Stimulated activated CD8-positive, alpha-beta memory T cell treated with anti-CD3 and anti-CD28 coated beads, Interleukin-4, amount 100 ng/mL, for 48 hours (primary cell): ENCODE results near the gene ANKRD44.

Source experiments
- DNase-seq: peaks from one replicate; pipeline ENCODE4 v3.0.0-alpha.2; 2020

Gene ANKRD44

DNA sequence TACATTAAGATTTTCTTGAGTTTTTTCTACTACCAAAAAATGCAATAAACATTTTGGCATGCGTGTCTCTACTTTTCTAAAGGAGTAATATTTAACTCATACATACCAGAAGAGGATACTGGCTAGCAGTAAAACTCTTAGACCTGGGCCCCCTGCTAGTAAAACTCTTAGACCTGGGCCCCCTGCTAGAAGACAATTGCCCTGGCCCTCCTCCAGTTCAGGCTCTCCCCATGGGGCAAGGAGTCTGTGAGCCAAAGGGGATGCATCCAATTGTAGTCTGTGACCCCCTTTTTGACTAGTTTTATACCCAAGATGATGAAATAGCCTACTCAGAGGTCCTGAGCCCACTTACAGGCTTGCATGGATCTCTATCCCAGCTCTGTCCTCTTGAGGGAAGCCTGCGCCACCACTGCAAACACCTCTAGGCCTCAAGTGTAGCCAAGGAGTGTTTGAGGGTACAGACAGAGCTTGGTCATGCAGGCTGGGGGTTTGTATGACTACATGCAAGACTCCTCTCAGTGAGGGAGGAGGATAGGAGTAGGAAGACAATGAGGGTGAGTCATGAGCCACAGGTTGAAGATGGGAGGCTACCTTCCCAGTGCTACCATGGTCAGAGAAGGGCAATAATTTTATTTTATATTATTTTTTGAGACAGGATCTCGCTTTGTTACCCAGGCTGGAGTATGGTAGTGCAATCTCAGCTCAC, 338.9 kb downstream of the ANKRD44 start:
- no peak for DNase-seq

DNA sequence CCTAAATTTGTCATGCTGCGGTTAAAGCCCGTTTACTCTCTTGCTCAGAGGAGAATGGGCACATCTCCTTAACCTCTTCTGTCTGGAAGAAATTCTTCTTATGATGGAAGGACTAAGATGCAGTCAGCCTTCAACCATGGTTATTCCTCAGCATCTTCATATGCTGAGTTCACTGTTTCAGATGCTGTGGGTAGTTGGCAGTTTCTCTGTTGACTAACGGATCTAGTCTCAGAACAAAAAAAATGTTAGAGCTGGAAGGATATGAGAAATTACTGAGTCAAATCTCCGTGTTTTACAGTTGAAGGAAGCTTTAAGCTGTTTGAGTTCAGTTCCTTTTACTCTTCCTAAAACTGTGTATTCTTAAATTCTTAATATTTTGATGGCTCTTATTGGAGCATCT, 340.5 kb downstream of the ANKRD44 start:
- no peak for DNase-seq

DNA sequence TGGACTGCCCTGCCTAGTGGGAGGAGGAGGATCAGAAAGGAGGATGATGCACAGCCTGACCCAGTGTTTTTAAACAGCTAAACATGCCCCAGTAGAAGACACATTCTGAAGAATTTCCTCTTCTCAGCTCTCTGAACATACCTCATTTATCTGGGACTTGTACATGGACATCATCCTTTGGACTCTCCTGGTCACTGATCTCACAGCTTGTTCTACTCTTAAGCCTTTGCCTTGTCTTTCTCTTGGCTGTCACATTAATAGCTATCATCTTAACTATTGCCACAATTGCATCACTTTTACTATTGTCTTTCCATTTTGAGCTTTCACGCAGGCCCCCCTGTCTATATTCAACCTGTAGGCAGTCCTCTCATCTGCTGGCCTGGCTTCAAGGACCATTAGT, 342.1 kb downstream of the ANKRD44 start:
- no peak for DNase-seq

DNA sequence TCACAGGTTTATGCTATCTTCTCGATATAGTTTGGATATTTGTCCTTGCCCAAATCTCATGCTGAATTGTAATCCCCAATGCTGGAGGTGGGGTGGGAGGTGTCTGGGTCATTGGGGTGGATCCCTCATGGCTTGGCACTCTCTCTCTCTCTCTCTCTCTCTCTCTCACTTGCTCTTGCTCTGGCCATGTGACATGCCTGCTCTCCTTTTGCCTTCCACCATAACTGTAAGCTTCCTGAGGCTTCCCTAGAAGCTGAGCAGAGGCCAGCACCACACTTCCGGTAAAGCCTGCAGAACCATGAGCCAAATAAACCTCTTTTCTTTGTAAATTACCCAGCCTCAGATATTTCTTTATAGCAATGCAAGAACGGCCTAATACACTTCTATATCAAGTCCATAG, 342.8 kb downstream of the ANKRD44 start:
- no peak for DNase-seq

DNA sequence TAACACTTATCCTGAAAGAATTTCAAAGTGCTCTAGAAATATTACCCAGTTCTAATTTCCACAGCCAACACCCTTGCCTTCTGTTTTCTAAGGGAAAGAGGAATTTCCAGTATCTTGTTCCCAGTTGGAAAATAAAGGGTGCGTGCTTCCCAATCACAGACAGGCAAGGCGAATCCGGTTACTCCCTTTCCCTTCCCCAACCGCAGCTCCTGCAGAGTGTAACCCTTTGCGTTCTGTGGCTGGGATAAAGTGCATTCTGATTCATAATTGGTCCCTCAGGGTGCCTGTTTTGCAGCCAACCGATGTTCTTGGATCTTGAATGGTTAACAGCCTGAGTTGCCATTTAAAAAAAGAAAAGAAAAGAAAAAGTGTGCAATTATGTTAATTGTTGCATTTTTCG, 343.5 kb downstream of the ANKRD44 start:
- no peak for DNase-seq

DNA sequence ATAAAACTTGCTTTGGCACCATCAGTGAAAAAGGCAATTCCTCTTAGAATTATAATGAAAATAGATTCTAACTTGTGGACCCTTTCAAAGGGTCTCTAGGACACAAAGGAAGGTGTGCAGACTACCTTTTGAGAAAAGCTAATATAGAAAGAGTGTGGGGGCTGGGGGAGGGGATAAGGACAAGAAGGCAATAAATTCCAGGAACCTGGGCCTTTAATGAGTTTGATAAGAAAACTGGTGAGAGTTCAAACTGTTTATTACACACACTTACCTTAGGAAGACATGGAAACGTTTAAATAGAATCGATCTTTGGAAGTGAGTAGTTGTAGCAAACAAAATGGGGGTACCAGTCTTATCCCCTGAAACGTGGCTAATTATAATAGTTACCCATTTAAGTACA, 344.5 kb downstream of the ANKRD44 start:
- DNase-seq, result no peak

DNA sequence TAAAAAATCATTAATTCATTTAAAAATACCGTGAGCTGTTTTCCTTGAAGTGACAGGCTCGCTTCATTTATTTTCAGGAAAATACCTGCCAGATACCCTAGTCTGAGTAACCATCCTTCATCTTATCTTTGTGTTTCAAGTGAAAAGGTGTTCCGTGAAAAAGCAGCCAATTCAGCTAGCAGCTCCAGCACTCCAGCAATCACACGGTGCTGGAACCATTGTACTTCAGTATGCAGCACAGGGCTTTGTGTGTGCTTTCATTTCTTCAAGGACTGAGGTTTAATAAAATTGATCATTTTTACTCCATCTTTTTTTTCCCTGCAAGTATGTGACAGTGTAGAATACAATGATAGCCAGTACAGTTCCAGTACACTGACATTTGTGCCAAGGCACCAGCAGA, 344.9 kb downstream of the ANKRD44 start:
- no peak for DNase-seq

DNA sequence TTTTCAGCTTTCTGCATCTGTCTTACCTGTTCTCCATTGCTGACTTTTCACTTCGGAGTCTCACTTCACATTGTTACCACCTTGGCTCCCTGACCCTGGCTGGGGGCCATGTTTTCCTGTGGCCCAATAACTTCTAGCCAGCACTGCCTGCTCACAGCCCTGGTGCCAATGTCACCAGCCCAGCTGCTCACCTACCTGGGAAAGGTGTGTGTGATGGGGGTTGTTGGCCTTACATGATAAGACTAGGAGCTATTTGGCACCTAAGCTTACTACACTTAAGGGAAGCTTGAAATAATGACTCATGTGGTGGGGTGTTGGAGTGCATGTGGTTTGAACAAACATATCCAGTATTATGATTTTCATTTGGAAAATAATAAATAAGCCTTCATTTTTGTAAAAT, 346.6 kb downstream of the ANKRD44 start:
- DNase-seq, result no peak

DNA sequence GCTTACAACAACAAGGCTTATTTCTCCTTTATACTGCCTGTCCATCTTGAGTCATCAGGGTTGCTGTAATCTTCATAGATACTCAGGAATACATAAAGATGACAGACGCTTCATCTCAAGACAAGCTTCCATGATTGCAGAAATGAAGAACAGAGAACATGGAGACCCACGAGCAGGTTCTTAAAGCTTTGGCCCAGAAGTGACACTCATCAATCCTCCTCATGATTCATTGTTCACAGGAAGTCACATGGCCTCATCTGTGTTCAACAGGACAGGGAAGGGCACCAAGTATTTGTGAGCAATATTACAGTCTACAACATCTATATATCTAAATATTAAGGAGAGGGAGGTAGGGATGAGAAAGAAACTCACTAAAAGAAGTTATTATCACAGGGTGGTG, 347.5 kb downstream of the ANKRD44 start:
- DNase-seq, result no peak

DNA sequence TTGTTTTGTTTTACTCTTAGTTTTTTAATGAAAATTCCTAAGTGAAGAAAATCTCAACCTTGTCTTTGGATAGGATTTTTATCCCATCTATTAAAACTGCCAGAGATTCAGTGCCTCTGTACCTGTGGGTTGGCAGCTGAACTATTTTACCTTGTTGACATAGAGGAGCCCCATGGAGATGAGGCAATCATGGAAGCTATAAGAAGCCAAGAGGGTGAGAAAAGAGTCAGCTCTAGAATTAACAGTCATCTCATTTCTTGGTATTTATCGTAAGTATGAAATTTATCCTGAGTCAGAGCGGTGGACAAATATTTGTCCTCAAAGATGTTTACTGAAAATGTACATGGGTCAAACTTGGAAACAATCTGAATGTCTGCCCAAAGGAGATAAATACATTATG, 348.3 kb downstream of the ANKRD44 start:
- DNase-seq, result no peak

DNA sequence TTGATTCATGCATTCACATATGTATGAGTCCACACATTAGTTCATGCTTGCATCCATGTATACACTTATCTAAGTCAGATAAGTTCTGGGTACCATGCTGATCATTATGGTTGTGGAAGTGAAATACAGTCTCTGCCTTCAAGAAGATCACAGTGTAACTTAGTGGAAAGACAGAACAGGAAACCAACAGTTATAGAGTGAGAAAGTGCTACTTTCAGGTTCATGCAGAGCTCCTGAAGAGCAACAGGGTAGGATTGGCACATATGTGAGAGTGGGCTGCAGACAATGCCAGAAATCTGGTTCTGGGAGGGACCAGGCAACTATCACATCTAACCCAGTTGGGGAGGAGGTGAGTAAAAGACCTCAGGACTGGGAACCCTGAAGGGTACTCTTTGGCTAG, 348.7 kb downstream of the ANKRD44 start:
- no peak for DNase-seq

DNA sequence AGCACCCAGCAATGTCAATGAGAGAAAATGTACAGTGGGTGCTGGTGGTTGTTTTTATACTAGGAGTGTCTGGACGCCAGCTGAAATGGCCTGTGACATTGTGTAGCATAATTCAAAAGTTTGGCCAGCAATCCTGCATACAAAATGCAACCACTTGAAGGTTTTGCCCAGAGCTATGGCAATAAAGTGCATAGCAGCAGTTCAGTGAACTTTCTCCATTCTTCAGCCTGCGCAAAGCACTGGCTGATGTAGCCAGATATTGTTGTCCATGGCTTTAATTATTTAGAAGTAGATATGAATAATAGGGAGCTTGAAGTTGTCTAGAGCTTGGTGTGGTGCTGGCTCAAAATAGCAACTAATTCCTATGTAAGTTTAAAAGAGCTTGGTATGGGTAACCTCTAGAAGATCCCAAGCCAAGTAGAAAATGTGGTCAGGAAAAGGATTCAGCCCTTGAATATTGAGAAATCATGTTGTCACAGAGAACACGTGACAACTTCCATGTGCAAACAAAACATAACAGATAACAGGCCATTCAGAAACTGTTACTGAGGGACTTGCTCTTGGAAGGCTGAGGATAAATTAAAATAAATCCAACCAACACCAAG, 350.7 kb downstream of the ANKRD44 start:
- no peak for DNase-seq

DNA sequence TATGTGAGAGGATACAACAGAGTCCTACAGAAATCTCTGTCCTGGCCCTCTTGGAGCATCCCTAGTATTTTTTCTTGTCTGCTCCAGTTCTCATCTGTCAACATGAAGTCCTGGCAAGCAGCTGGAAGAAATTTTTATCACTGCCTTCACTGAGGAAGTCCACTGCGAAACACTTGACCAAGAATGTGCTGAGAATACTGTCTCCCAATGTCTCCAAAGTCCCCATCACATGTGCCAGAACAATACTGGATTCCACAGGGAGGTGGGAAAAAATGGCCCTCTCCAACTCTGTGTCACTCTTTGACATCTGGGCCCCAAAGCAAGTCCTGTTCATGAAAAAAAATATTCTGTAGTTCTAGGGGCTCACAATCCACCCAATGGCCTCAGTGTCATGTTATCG, 351.3 kb downstream of the ANKRD44 start:
- DNase-seq, result no peak

DNA sequence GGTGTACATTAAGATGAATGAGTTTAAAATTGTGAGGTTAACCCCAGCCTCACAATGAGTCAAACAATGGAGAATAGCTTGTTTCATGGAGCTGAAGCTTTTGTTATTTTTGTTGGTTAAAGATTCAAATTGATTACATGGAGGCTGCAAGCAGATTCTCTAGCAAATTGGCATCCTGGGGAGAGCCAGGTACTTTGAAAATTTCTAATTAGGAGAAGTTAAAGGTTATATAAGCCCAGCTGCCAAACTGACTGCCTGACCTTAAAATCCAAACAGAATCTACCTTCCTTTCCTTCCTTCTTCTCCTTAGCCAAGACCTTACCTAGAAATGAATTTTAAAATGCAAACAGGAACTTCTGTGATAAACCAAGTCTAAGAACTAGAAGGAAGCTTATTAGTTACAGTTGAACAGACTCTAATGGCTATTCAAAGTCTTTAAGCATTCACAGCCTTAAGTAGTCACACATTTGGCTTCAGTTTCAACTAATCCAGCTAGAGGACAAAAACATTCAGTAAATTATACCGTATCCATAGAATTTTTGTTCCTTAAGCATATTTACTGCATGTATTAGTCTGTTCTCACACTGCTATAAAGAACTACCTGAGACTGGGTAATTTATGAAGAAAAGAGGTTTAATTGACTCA, 352.6 kb downstream of the ANKRD44 start:
- no peak for DNase-seq

DNA sequence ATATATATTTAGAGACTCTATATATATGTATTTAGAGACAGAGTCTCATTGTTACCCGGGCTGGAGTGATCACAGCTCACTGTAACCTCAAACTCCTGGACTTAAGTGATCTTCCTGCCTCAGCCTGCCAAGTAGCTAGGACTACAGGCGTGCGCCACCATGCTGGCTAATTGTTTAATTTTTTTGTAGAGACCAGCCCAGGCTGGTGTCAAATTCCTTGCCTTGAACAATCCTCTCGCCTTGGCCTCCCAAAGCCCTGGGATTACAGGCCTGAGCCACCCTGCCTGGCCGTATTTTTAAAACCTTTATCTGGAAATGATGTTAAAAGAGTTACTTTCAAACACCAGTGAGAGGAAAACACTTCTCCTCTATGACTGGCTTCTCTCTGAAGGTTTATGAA, 353.1 kb downstream of the ANKRD44 start:
- no peak for DNase-seq

DNA sequence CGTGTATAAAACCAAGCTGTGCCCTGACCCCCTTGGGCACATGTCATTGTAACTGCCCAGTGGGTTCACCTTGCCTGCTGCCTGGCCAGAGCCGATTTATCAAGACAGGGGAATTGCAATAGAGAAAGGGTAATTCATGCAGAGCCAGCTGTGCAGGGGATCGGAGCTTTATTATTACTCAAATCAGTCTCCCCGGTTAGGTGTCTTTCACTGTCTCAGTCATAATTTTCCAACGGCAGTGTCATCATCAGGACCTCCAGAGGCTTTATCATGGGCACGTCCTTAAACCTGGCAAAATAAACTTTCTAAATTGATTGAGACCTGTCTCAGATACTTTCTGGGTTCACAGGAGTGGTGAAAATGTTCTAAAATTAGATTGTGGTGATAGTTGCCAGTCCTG, 354.5 kb downstream of the ANKRD44 start:
- no peak for DNase-seq

DNA sequence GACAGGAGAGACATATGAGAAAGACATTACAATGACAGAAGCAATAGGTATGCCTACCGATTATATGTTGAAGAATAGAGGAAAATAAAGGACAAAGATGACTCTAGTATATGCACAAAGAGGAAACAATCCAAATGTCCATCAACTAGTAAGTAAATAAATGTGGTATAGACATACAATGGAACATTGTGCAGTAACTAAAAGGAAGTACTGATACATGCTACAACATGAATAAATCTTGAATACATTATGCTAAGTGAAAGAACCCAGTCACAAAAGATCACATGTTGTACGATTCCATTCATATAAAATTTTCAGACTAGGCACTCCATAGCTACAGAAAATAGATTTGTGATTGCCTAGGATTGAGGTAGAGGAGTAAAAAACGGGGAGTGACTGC, 355.5 kb downstream of the ANKRD44 start:
- DNase-seq, result no peak

DNA sequence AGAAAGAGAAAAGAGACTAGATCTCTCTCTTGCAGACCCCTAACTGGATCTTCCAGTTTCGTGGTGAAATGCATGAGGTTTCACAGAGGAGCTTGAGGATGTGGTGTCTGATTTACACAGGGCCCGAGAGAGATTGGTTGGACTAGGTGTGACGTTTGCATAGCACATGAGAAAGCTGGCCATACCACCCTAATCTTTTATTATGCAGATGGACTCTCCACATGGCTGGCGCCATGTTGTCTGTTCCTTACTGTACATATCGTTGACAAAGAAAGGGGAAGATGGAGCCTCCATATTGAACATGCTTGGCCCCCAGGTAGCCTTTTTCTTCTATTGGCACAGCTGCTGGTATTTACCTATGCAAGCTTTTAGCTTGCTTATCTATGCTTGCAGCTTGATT, 356.6 kb downstream of the ANKRD44 start:
- no peak for DNase-seq

DNA sequence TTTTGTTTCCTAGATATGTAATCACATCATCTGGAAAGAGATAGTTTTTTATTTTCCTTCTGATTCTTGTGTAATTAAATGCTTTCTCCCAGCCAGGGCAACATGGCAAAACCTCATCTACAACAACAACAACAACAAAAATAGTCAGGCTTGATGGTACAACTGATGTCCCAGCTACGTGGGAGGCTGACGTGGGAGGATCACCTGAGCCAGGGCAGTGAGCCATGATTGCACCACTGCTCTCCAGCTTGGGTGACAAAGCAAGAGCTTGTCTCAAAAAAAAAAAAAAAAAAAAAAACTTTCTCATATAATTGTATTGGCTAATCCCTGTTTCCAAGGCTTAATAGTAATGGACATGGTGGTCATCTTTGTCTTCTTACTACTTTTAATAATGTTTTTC, 357.6 kb downstream of the ANKRD44 start:
- no peak for DNase-seq

DNA sequence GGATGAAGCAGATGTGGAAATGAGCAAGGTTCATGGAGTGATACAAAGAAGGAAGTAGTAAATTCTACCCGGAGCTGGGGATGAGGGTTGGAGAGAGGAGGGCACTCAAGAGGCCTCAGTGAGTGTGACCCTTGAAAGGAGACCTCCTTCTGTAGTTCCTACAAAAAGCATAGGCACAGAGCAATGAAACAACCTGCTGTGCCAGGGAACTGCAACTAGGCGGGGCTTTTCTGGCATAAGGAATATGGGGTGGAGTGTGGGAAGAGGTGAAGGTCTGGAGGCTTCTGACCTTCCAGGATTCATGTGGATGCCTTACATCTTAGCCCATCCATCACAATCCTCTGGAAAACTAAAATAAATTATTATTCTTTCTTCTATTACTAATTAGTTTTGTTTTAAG, 358.6 kb downstream of the ANKRD44 start:
- DNase-seq, result no peak

DNA sequence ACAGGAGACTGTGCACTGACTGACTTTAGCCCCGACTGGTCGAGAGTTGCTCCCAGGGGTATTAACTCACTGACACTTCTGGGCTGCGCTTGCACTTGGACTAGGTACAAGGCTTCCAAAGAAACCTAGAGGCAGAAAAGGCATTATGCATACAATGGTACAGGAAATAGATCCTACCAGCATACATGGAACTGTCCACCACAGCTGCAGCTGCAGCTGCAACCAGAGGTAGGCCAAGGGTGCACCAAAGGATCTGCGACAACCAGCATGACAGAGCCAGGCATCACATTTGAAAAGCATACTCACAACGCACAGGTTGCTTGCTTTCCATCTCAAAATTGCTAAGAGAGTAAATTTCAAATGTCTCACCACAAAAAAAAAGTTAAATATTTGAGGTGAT, 361.5 kb downstream of the ANKRD44 start:
- DNase-seq, result no peak

DNA sequence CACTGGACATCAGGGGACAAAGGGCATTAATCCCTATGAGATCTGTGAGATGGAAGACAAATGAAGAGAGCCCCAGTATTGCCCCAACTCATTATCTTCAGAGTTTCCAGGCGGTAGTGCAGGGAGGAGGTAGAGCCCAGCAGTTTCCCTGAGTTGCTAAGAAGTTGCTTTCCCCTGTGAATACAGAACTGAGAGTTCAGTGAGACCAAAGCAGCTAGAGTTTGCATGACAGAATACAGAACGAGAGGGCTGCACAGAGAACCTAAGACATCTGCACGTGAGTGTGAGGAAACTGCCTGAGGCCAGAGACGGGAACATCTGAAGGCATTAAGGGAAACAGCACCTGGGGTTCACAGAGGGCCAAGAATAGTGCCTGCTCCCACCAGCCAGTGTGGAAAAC, 366.0 kb downstream of the ANKRD44 start:
- DNase-seq, result no peak

DNA sequence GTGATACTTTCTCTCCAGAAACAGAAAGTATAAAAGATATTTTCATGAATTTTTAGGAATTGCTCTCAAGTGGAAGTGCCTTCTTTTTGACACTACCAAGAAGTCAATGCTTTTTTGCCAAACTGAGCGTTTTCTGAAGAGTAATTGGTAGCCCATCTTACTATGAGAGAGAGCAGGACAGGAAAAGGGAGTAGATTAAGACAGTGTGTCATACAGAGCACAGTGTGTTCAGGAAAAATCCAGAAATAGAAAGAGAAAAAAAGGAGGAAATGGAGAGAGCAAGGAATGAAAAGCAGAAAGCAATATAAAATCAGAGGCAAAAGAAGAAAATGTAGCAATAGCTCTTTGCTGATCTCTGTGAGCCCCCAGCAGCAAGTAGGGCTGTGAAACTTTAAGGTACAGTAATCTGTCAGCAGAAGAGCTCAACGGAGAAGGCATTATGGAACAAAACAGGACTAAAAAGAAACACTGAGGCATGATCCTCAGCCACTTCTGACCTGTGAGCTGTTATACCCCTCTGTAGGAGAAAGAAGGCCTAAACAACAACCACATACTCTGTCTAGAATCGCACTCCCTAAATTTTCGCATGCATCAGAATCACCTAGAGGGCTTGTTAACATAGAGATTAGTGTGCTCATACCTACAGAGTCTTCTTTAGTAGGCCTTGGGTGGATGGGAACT, 369.0 kb downstream of the ANKRD44 start:
- DNase-seq, result no peak

DNA sequence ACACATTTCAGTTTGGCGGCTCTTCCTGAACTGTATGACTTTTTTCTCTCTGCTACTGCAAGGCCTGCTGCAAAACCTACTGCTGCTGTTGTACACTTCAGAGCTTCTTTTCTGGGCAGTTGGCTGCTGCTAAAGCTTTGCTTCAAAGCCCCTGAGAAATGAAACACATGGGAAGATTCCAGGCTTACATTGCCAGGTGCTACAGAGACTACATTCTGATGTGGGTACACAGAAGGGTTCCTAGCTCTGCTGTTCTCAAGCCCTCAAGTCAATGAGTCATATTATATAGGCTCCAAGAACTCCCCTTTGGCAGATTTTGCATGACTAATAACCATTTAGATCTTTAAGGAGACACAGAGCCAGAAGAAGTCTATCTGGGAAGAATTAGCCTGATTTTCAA, 371.2 kb downstream of the ANKRD44 start:
- DNase-seq, result no peak
